Thyroid gland (tissue), 4 donors: ENCODE results near the gene DCAF8L2.

Experiments used
- POLR2A ChIP-seq, 2 donors: fragments of 450-650 bp; IDR thresholded peaks; one replicate each; pipeline ENCODE4 v1.6.1; 2017; ENCODE audit warnings: antibody characterized with exemption in 2 of 2, mild to moderate bottlenecking in 2 of 2, moderate library complexity in 1 of 2
- TF ChIP-seq, protein P1 (sequence below), 6 experiments: fragments of 200-600 bp in 3 of 6; fragments of 450-650 bp in 3 of 6; sonication (generic) in 3 of 6; IDR thresholded peaks; one replicate each; pipeline ENCODE4 v1.5.1; 2016 to 2019; ENCODE audit warnings: antibody characterized with exemption in 6 of 6, mild to moderate bottlenecking in 2 of 6, inconsistent platforms in 1 of 6, moderate library complexity in 1 of 6

- TF ChIP-seq, protein P1, sequence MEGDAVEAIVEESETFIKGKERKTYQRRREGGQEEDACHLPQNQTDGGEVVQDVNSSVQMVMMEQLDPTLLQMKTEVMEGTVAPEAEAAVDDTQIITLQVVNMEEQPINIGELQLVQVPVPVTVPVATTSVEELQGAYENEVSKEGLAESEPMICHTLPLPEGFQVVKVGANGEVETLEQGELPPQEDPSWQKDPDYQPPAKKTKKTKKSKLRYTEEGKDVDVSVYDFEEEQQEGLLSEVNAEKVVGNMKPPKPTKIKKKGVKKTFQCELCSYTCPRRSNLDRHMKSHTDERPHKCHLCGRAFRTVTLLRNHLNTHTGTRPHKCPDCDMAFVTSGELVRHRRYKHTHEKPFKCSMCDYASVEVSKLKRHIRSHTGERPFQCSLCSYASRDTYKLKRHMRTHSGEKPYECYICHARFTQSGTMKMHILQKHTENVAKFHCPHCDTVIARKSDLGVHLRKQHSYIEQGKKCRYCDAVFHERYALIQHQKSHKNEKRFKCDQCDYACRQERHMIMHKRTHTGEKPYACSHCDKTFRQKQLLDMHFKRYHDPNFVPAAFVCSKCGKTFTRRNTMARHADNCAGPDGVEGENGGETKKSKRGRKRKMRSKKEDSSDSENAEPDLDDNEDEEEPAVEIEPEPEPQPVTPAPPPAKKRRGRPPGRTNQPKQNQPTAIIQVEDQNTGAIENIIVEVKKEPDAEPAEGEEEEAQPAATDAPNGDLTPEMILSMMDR (IDR thresholded peaks at IDR 0.05), result no peak
- no peak for TF ChIP-seq POLR2A (IDR thresholded peaks at IDR 0.05)
Measured at GRCh38 chrX:27555514-27555913, 34.6 kb upstream of the DCAF8L2 start.
